ENCODE measurements around the gene FGF21. TPM values are rescaled to one million over a fixed set of nuclear protein-coding genes. Genes with fewer than 3 reads are reported as not detected.

FGF21 gene
- total RNA-seq, 1 experiment from 2014 or later = 3.0 TPM

DNA sequence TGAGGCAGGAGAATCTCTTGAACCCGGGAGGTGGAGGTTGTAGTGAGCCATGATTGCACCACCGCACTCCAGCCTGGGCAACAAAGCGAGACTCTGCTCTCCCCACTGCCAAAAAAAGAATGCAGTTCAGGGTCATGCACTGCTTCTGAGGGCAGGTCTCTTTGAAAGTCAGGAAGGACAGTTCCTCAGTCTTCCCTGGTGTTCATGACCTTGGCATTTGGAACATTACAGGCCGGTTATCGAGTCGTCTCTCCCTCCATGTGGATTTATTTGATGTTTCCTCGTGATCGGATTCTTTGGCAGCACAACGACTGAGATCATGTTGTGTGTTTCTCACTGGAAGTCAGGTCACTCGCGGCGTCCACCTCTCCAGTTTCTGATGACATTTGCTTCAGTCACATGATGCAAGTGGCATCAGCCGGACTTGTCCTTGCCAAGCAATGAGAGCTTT lies 17.2 kb downstream of the FGF21 start:
- H3K4me3 ChIP-seq (ENCODE audit: low read depth, low read length) = no peak overlapping the region
- TF ChIP-seq, protein P1, sequence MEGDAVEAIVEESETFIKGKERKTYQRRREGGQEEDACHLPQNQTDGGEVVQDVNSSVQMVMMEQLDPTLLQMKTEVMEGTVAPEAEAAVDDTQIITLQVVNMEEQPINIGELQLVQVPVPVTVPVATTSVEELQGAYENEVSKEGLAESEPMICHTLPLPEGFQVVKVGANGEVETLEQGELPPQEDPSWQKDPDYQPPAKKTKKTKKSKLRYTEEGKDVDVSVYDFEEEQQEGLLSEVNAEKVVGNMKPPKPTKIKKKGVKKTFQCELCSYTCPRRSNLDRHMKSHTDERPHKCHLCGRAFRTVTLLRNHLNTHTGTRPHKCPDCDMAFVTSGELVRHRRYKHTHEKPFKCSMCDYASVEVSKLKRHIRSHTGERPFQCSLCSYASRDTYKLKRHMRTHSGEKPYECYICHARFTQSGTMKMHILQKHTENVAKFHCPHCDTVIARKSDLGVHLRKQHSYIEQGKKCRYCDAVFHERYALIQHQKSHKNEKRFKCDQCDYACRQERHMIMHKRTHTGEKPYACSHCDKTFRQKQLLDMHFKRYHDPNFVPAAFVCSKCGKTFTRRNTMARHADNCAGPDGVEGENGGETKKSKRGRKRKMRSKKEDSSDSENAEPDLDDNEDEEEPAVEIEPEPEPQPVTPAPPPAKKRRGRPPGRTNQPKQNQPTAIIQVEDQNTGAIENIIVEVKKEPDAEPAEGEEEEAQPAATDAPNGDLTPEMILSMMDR (IDR thresholded peaks at IDR 0.05; ENCODE audit: insufficient read depth in 1 of 2, low read depth in 1 of 2, low read length in 1 of 2, severe bottlenecking in 1 of 2, unreplicated experiment in 1 of 2) = no peak
- BruUV-seq (replicated peaks) = no TSS peak
- Mint-ChIP-seq H3K36me3 (ENCODE audit: insufficient read depth, unreplicated experiment) (no peaks in the 10 kb centered on the region), H3K4me1 (ENCODE audit: low read depth, unreplicated experiment) (no peaks in the 10 kb centered on the region), H3K4me3 (ENCODE audit: unreplicated experiment) (no peak overlapping the region), H3K27ac (ENCODE audit: unreplicated experiment) (no peak overlapping the region), H3K9me3 (ENCODE audit: unreplicated experiment) (no peaks in the 10 kb centered on the region), H3K27me3 (ENCODE audit: insufficient read depth, unreplicated experiment) (no peaks in the 10 kb centered on the region)
- no peaks in the 10 kb centered on the region for H3K9me3 ChIP-seq
- no peaks in the 10 kb centered on the region for H3K36me3 ChIP-seq (ENCODE audit: control insufficient read depth, insufficient read depth, low read length)
- DNase-seq = no peak
- H3K4me1 ChIP-seq = peaks cover 4% of the 10 kb centered on the region; the same call in 1 of the 2 replicates
- CTCF ChIA-PET = interaction anchor here (0.6 kb wide), 1 partner anchor 22 kb away, joined by 3 read pairs; no protein-coding TSS in a partner anchor
- intact Hi-C loops (cut with micrococcal nuclease; ENCODE audit: unreplicated experiment) = no loop called here
- H3K27me3 ChIP-seq (replicated peaks; ENCODE audit: control insufficient read depth, insufficient read depth, low read length) = no peaks in the 10 kb centered on the region
- POLR2A ChIA-PET = no interaction called here

DNA sequence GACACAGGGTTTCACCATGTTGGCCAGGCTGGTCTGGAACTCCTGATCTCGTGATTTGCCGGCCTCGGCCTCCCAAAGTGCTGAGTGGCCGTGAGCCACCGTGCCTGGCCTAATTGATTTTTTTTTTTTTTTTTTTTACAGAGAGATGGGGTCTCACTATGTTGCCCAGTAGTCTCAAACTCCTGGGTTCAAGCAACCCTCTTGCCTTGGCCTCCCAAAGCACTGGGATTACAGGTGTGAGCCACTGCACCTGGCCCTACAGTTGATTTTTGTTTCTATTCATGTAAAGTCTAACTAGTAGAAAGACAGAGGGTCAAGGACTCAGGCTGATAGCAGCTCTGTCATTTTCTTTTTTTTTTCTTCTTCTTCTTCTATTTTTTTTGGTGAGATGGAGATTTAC lies 21.8 kb downstream of the FGF21 start:
- TF ChIP-seq, protein P1 (IDR thresholded peaks at IDR 0.05; ENCODE audit: insufficient read depth in 1 of 2, low read depth in 1 of 2, low read length in 1 of 2, severe bottlenecking in 1 of 2, unreplicated experiment in 1 of 2) = no peak
- ChIA-PET POLR2A (no interaction called here), CTCF (no interaction called here)
- H3K27me3 Mint-ChIP-seq (ENCODE audit: insufficient read depth, unreplicated experiment) = no peaks in the 10 kb centered on the region
- Histone ChIP-seq H3K36me3 (ENCODE audit: control insufficient read depth, insufficient read depth, low read length) (no peaks in the 10 kb centered on the region), H3K9me3 (no peaks in the 10 kb centered on the region), H3K4me1 (peaks cover 20% of the 10 kb centered on the region), H3K4me3 (ENCODE audit: low read depth, low read length) (no peak overlapping the region), H3K27me3 (replicated peaks; ENCODE audit: control insufficient read depth, insufficient read depth, low read length) (no peaks in the 10 kb centered on the region)
- H3K27ac Mint-ChIP-seq (ENCODE audit: unreplicated experiment) = no peak overlapping the region
- intact Hi-C loops (cut with micrococcal nuclease; ENCODE audit: unreplicated experiment) = no loop called here
- DNase-seq = no peak
- H3K4me1 Mint-ChIP-seq (ENCODE audit: low read depth, unreplicated experiment) = peaks cover 18% of the 10 kb centered on the region
- no peak overlapping the region for H3K4me3 Mint-ChIP-seq (ENCODE audit: unreplicated experiment)
- H3K9me3 Mint-ChIP-seq (ENCODE audit: unreplicated experiment) = no peaks in the 10 kb centered on the region
- no peaks in the 10 kb centered on the region for H3K36me3 Mint-ChIP-seq (ENCODE audit: insufficient read depth, unreplicated experiment)
- BruUV-seq (replicated peaks) = no TSS peak

DNA sequence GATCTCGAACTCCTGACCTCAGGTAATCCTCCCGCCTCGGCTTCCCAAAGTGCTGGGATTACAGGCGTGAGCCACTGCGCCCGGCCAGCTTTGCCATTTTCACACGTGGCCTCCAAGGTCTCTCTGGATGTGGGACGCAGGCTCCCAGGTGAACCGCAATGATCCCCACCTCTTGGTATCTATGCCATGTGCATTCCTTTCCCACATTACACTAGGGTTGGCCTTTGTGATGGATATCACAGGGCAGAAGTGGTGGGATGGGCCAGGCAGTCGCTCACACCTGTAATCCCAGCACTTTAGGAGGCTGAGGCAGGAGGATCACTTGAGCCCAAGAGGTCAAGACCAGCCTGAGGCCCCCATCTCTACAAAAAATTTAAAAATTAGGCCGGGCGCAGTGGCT lies 22.4 kb downstream of the FGF21 start:
- peaks cover 23% of the 10 kb centered on the region for H3K4me1 ChIP-seq
- H3K9me3 ChIP-seq = no peaks in the 10 kb centered on the region
- H3K36me3 ChIP-seq (ENCODE audit: control insufficient read depth, insufficient read depth, low read length) = no peaks in the 10 kb centered on the region
- H3K27me3 Mint-ChIP-seq (ENCODE audit: insufficient read depth, unreplicated experiment) = no peaks in the 10 kb centered on the region
- ChIA-PET CTCF (no interaction called here), POLR2A (no interaction called here)
- H3K27ac Mint-ChIP-seq (ENCODE audit: unreplicated experiment) = no peak overlapping the region
- TF ChIP-seq, protein P1 (IDR thresholded peaks at IDR 0.05; ENCODE audit: insufficient read depth in 1 of 2, low read depth in 1 of 2, low read length in 1 of 2, severe bottlenecking in 1 of 2, unreplicated experiment in 1 of 2) = no peak
- DNase-seq = no peak
- H3K4me3 Mint-ChIP-seq (ENCODE audit: unreplicated experiment) = no peak overlapping the region
- H3K9me3 Mint-ChIP-seq (ENCODE audit: unreplicated experiment) = no peaks in the 10 kb centered on the region
- H3K27me3 ChIP-seq (replicated peaks; ENCODE audit: control insufficient read depth, insufficient read depth, low read length) = no peaks in the 10 kb centered on the region
- no peak overlapping the region for H3K4me3 ChIP-seq (ENCODE audit: low read depth, low read length)
- peaks cover 18% of the 10 kb centered on the region for H3K4me1 Mint-ChIP-seq (ENCODE audit: low read depth, unreplicated experiment)
- no peaks in the 10 kb centered on the region for H3K36me3 Mint-ChIP-seq (ENCODE audit: insufficient read depth, unreplicated experiment)
- intact Hi-C loops (cut with micrococcal nuclease; ENCODE audit: unreplicated experiment) = no loop called here
- BruUV-seq (replicated peaks) = no TSS peak
